ENCODE measurements around the gene CRYGC. TPM values are rescaled to one million over a fixed set of nuclear protein-coding genes. Genes with fewer than 3 reads are reported as not detected.

Gene CRYGC
- total RNA-seq, 5 donors from 2014 or later (not counting 1 experiment from before 2014, with no cell fraction given): not detected

DNA sequence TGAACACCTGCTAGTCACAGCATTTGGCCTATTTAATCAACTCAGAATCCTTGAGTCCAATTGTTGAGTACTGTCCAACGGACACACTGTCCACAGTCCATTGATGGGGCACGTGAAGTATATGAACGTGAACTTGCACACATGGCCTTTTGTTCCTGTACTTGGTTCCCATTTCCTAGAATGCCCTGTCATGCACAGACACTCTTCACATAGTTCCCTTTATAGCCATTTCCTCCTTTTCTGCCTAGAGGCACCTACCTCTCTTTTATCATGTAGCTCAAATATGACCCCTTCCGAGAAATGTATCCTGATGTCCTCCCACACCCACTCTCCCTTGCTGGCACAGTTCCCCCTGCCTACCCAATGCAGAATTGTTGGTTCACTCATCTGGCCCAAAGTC, 42.5 kb upstream of the CRYGC start:
- CTCF ChIA-PET: no interaction called here
- no peak overlapping the region for H3K27ac ChIP-seq (ENCODE audit: low read length)

DNA sequence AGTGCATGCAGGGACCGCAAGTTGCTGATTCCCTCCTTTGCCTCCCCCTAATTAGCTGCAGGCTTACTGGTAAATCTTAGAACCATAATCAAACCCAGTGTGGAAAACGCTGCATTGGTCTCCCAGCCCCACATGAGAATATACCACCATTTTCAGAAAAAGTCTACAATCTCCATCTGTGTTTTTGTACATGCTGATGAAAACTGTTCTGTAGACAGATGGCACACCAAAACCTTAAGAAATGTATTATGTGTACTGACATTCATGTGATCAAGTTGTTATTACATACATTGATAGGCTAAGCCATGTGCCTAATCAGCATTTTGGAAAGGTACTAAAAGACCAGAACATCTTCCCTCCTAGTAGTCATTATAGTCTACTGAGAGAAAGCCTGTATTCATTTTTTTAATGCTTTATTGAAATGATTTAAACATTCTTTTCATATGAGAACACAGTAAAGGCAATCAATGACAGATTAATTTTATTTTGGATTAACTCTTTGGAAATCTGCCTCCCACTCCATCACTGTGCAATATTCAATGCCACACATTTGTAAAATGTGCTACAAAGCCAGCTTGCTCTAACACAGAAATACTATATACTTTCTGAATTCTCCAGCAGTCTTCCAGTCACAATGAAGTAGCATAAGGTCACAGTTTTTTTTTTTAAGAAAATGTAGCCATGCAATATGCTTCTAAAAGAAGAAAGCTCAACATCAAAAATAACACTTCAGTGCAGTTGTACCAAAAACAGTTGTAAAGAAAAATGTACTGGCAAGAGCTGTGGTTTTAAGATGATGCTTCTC, 35.5 kb upstream of the CRYGC start:
- WGBS (ENCODE audit: insufficient coverage): 88% methylated on average over 1 of the region's 2 CpGs
- no peaks in the 10 kb centered on the region for H3K9me3 Mint-ChIP-seq
- Histone ChIP-seq H3K4me1 (ENCODE audit: control insufficient read depth in 1 of 2, extremely low read depth in 1 of 2, insufficient read depth in 2 of 2, low read length in 2 of 2) (no peaks in the 10 kb centered on the region), H3K4me3 (ENCODE audit: control insufficient read depth in 1 of 2, extremely low read depth in 1 of 2, low read length in 1 of 2) (no peak overlapping the region), H3K36me3 (ENCODE audit: control insufficient read depth in 2 of 2, extremely low read depth in 1 of 2, insufficient read depth in 1 of 2, low read length in 1 of 2) (no peaks in the 10 kb centered on the region), H3K9me3 (no peaks in the 10 kb centered on the region), H3K27ac (ENCODE audit: low read length) (no peak overlapping the region), H3K27me3 (replicated peaks in 1 of 2; ENCODE audit: control insufficient read depth in 2 of 2, extremely low read depth in 1 of 2, insufficient read depth in 2 of 2, low read length in 1 of 2) (peaks cover 0 to 12% of the 10 kb centered on the region in 2 experiments)
- ChIA-PET POLR2A (interaction anchor here in 1 of 2 donors (0.6 kb wide), 2 partner anchors 210 to 1390 kb away, joined by 4 read pairs; no protein-coding TSS in a partner anchor), CTCF (interaction anchor here in 1 of 2 donors (1.2 kb wide), 1 partner anchor 10 kb away, joined by 4 read pairs; no protein-coding TSS in a partner anchor)
- ATAC-seq (replicated peaks in 1 of 4) (no peak), DNase-seq (no peak)
- no peak overlapping the region for H3K4me3 Mint-ChIP-seq
- no peak overlapping the region for H3K27ac Mint-ChIP-seq
- peaks cover 6 to 9% of the 10 kb centered on the region in 2 donors for H3K27me3 Mint-ChIP-seq
- H3K36me3 Mint-ChIP-seq: no peaks in the 10 kb centered on the region
- H3K4me1 Mint-ChIP-seq: no peaks in the 10 kb centered on the region

More for the DNA sequence above, 42.5 kb upstream of the CRYGC start:
- H3K4me3 Mint-ChIP-seq: no peak overlapping the region
- Histone ChIP-seq H3K27me3 (replicated peaks in 1 of 2; ENCODE audit: control insufficient read depth in 2 of 2, extremely low read depth in 1 of 2, insufficient read depth in 2 of 2, low read length in 1 of 2) (peaks cover 0 to 12% of the 10 kb centered on the region in 2 experiments), H3K4me3 (ENCODE audit: control insufficient read depth in 1 of 2, extremely low read depth in 1 of 2, low read length in 1 of 2) (no peak overlapping the region), H3K9me3 (no peaks in the 10 kb centered on the region), H3K4me1 (ENCODE audit: control insufficient read depth in 1 of 2, extremely low read depth in 1 of 2, insufficient read depth in 2 of 2, low read length in 2 of 2) (peaks cover 0 to 2% of the 10 kb centered on the region in 2 experiments), H3K36me3 (ENCODE audit: control insufficient read depth in 2 of 2, extremely low read depth in 1 of 2, insufficient read depth in 1 of 2, low read length in 1 of 2) (no peaks in the 10 kb centered on the region)
- WGBS (ENCODE audit: insufficient coverage): 34% methylated on average over 4 of the region's 4 CpGs
- H3K4me1 Mint-ChIP-seq: peaks cover 0 to 3% (median 3%) of the 10 kb centered on the region in 3 donors
- DNase-seq (no peak), ATAC-seq (replicated peaks in 1 of 4) (no peak)
- H3K27ac Mint-ChIP-seq: no peak overlapping the region
- POLR2A ChIA-PET: no interaction called here
- peaks cover 12 to 28% of the 10 kb centered on the region in 2 donors for H3K27me3 Mint-ChIP-seq
- H3K9me3 Mint-ChIP-seq: no peaks in the 10 kb centered on the region
- no peaks in the 10 kb centered on the region for H3K36me3 Mint-ChIP-seq

GRCh38 chr2:208163489-208163888, 33.9 kb upstream of the CRYGC start, which contains the start of gene CRYGA:
Gene CRYGA, minus strand, starts transcription at chr2:208163589. Its CDS starts 33 bp downstream, at chr2:208163556.
- H3K4me1 ChIP-seq (ENCODE audit: control insufficient read depth in 1 of 2, extremely low read depth in 1 of 2, insufficient read depth in 2 of 2, low read length in 2 of 2): no peaks in the 10 kb centered on the region
- no peaks in the 10 kb centered on the region for H3K9me3 Mint-ChIP-seq
- CTCF ChIA-PET: no interaction called here
- H3K4me3 Mint-ChIP-seq: no peak within 1 kb of the TSS
- no peak for DNase-seq
- ATAC-seq (replicated peaks in 1 of 4): no peak
- H3K4me1 Mint-ChIP-seq: no peaks in the 10 kb centered on the region
- H3K27me3 ChIP-seq (replicated peaks in 1 of 2; ENCODE audit: control insufficient read depth in 2 of 2, extremely low read depth in 1 of 2, insufficient read depth in 2 of 2, low read length in 1 of 2): peaks cover 0 to 12% of the 10 kb centered on the region in 2 experiments
- H3K27me3 Mint-ChIP-seq: peaks cover 4 to 6% of the 10 kb centered on the region in 2 donors
- no peaks in the 10 kb centered on the region for H3K36me3 Mint-ChIP-seq
- H3K4me3 ChIP-seq (ENCODE audit: control insufficient read depth in 1 of 2, extremely low read depth in 1 of 2, low read length in 1 of 2): no peak within 1 kb of the TSS
- POLR2A ChIA-PET: no interaction called here
- H3K27ac Mint-ChIP-seq: no peak within 1 kb of the TSS
- H3K9me3 ChIP-seq: no peaks in the 10 kb centered on the region
- no peaks in the 10 kb centered on the region for H3K36me3 ChIP-seq (ENCODE audit: control insufficient read depth in 2 of 2, extremely low read depth in 1 of 2, insufficient read depth in 1 of 2, low read length in 1 of 2)
- H3K27ac ChIP-seq (ENCODE audit: low read length): no peak within 1 kb of the TSS
- 88% methylated on average over 1 of the region's 2 CpGs for WGBS (ENCODE audit: insufficient coverage)

GRCh38 chr2:208156439-208156838, 26.8 kb upstream of the CRYGC start:
- H3K36me3 ChIP-seq (ENCODE audit: control insufficient read depth in 2 of 2, extremely low read depth in 1 of 2, insufficient read depth in 1 of 2, low read length in 1 of 2): no peaks in the 10 kb centered on the region
- H3K27me3 ChIP-seq (replicated peaks in 1 of 2; ENCODE audit: control insufficient read depth in 2 of 2, extremely low read depth in 1 of 2, insufficient read depth in 2 of 2, low read length in 1 of 2): peaks cover 0 to 5% of the 10 kb centered on the region in 2 experiments
- Mint-ChIP-seq H3K36me3 (no peaks in the 10 kb centered on the region), H3K27me3 (no peaks in the 10 kb centered on the region), H3K27ac (no peak overlapping the region), H3K4me1 (no peaks in the 10 kb centered on the region), H3K4me3 (no peak overlapping the region), H3K9me3 (peaks cover 0 to 7% (median 2%) of the 10 kb centered on the region in 3 donors)
- H3K4me1 ChIP-seq (ENCODE audit: control insufficient read depth in 1 of 2, extremely low read depth in 1 of 2, insufficient read depth in 2 of 2, low read length in 2 of 2): no peaks in the 10 kb centered on the region
- ATAC-seq (replicated peaks in 1 of 4) (no peak), DNase-seq (no peak)
- no peak overlapping the region for H3K4me3 ChIP-seq (ENCODE audit: control insufficient read depth in 1 of 2, extremely low read depth in 1 of 2, low read length in 1 of 2)
- no peak overlapping the region for H3K27ac ChIP-seq (ENCODE audit: low read length)
- POLR2A ChIA-PET: no interaction called here
- CTCF ChIA-PET: no interaction called here
- WGBS (ENCODE audit: insufficient coverage): no CpG with 5 or more reads among the region's 2 CpGs
- H3K9me3 ChIP-seq: no peaks in the 10 kb centered on the region

- Mint-ChIP-seq H3K36me3 (no peaks in the 10 kb centered on the region), H3K27me3 (peaks cover 0 to 6% of the 10 kb centered on the region in 2 donors), H3K4me3 (no peak overlapping the region), H3K9me3 (peaks cover 8 to 15% (median 13%) of the 10 kb centered on the region in 3 donors), H3K4me1 (no peaks in the 10 kb centered on the region), H3K27ac (no peak overlapping the region)
- Histone ChIP-seq H3K9me3 (no peaks in the 10 kb centered on the region), H3K4me3 (ENCODE audit: control insufficient read depth in 1 of 2, extremely low read depth in 1 of 2, low read length in 1 of 2) (no peak overlapping the region), H3K36me3 (ENCODE audit: control insufficient read depth in 2 of 2, extremely low read depth in 1 of 2, insufficient read depth in 1 of 2, low read length in 1 of 2) (no peaks in the 10 kb centered on the region), H3K27ac (ENCODE audit: low read length) (no peak overlapping the region), H3K4me1 (ENCODE audit: control insufficient read depth in 1 of 2, extremely low read depth in 1 of 2, insufficient read depth in 2 of 2, low read length in 2 of 2) (no peaks in the 10 kb centered on the region), H3K27me3 (replicated peaks in 1 of 2; ENCODE audit: control insufficient read depth in 2 of 2, extremely low read depth in 1 of 2, insufficient read depth in 2 of 2, low read length in 1 of 2) (no peaks in the 10 kb centered on the region)
- DNase-seq (no peak), ATAC-seq (replicated peaks in 1 of 4) (no peak)
- ChIA-PET POLR2A (interaction anchor here in 1 of 2 donors (0.6 kb wide), 1 partner anchor 1878 kb away, joined by 5 read pairs; no protein-coding TSS in a partner anchor), CTCF (no interaction called here)
Observed at GRCh38 chr2:208153156-208153555, 23.5 kb upstream of the CRYGC start.

DNA sequence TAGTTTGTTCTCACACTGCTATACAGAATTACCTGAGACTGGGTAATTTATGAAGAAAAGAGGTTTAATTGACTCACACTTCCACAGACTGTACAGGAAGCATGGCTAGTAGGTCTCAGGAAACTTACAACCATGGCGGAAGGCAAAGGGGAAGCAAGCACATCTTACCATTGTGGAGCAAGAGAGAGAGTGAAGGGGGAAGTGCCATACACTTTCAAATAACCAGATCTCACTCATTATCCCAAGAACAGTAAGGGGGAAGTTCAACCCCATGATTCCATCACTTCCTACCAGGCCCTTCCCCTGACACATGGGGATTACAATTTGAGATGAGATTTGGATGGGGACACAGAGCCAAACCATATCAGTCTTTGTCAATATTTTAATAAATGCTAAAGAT, 21.3 kb upstream of the CRYGC start:
- POLR2A ChIA-PET: no interaction called here

More for the DNA sequence above, 21.3 kb upstream of the CRYGC start:
- no peak overlapping the region for H3K27ac ChIP-seq (ENCODE audit: low read length)
- no peaks in the 10 kb centered on the region for H3K4me1 ChIP-seq (ENCODE audit: control insufficient read depth in 1 of 2, extremely low read depth in 1 of 2, insufficient read depth in 2 of 2, low read length in 2 of 2)
- H3K9me3 ChIP-seq: no peaks in the 10 kb centered on the region
- DNase-seq (no peak), ATAC-seq (replicated peaks in 1 of 4) (no peak)
- peaks cover 8 to 15% (median 13%) of the 10 kb centered on the region in 3 donors for H3K9me3 Mint-ChIP-seq
- CTCF ChIA-PET: no interaction called here
- H3K36me3 ChIP-seq (ENCODE audit: control insufficient read depth in 2 of 2, extremely low read depth in 1 of 2, insufficient read depth in 1 of 2, low read length in 1 of 2): no peaks in the 10 kb centered on the region
- H3K4me3 ChIP-seq (ENCODE audit: control insufficient read depth in 1 of 2, extremely low read depth in 1 of 2, low read length in 1 of 2): no peak overlapping the region
- WGBS (ENCODE audit: insufficient coverage): no CpG with 5 or more reads among the region's 1 CpG
- no peaks in the 10 kb centered on the region for H3K36me3 Mint-ChIP-seq
- no peak overlapping the region for H3K4me3 Mint-ChIP-seq
- H3K4me1 Mint-ChIP-seq: no peaks in the 10 kb centered on the region
- no peak overlapping the region for H3K27ac Mint-ChIP-seq
- H3K27me3 ChIP-seq (replicated peaks in 1 of 2; ENCODE audit: control insufficient read depth in 2 of 2, extremely low read depth in 1 of 2, insufficient read depth in 2 of 2, low read length in 1 of 2): peaks cover 0 to 4% of the 10 kb centered on the region in 2 experiments
- peaks cover 6 to 7% of the 10 kb centered on the region in 2 donors for H3K27me3 Mint-ChIP-seq
